ENCODE measurements around the gene RAPGEF1. TPM values are rescaled to one million over a fixed set of nuclear protein-coding genes. Genes with fewer than 3 reads are reported as not detected.

RAPGEF1 gene
- total RNA-seq, 1 donor from 2014 or later = 76.8 TPM

DNA sequence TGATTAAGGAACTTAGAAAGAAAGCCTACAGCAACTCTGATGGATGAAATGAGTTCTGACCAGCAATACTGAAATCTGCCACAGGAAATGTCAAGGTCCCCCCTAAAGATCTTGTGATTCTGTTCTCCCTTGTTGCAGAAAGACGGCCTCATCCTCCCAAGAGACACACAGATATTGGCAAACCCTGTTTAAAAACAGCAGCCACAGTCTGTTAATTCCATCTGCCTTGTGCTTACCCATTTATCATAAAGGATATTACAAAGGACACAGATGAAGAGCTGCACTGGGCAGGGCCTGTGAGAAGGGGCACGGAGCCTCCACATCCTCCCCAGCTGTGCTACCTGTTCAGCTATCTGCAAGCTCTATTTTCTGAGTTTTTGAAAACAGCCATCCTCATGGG is 15.2 kb downstream of the RAPGEF1 start:
- H3K36me3 ChIP-seq (ENCODE audit: insufficient read depth, low read length) = no peaks in the 10 kb centered on the region
- no peak for FAIRE-seq
- no peak overlapping the region for H3K4me2 ChIP-seq (ENCODE audit: low read length)
- peaks cover 16% of the 10 kb centered on the region for H3K4me1 ChIP-seq (ENCODE audit: insufficient read depth, low read length)
- no peak overlapping the region for H3K4me3 ChIP-seq (ENCODE audit: insufficient read depth, low read depth, low read length)
- peaks cover 75% of the 10 kb centered on the region for H4K20me1 ChIP-seq (ENCODE audit: insufficient read depth, low read length)
- H3K79me2 ChIP-seq (ENCODE audit: insufficient read depth, low read length) = peaks cover 77% of the 10 kb centered on the region
- Mint-ChIP-seq H3K27me3 (ENCODE audit: low read depth, unreplicated experiment) (no peaks in the 10 kb centered on the region), H3K9me3 (ENCODE audit: unreplicated experiment) (no peaks in the 10 kb centered on the region), H3K4me1 (ENCODE audit: low read depth, unreplicated experiment) (peaks cover 28% of the 10 kb centered on the region), H3K36me3 (ENCODE audit: low read depth, unreplicated experiment) (peaks cover 10% of the 10 kb centered on the region), H3K4me3 (ENCODE audit: unreplicated experiment) (no peak overlapping the region), H3K27ac (ENCODE audit: unreplicated experiment) (no peak overlapping the region)
- H3K9ac ChIP-seq (ENCODE audit: low read length) = no peak overlapping the region
- H3K27me3 ChIP-seq (ENCODE audit: insufficient read depth, low read length) = no peaks in the 10 kb centered on the region
- no peaks in the 10 kb centered on the region for H3K9me3 ChIP-seq (ENCODE audit: insufficient read depth, low read depth, low read length)
- no peak for TF ChIP-seq EZH2 (IDR thresholded peaks at IDR 0.05; ENCODE audit: insufficient read depth, low read length)
- TF ChIP-seq, protein P1, sequence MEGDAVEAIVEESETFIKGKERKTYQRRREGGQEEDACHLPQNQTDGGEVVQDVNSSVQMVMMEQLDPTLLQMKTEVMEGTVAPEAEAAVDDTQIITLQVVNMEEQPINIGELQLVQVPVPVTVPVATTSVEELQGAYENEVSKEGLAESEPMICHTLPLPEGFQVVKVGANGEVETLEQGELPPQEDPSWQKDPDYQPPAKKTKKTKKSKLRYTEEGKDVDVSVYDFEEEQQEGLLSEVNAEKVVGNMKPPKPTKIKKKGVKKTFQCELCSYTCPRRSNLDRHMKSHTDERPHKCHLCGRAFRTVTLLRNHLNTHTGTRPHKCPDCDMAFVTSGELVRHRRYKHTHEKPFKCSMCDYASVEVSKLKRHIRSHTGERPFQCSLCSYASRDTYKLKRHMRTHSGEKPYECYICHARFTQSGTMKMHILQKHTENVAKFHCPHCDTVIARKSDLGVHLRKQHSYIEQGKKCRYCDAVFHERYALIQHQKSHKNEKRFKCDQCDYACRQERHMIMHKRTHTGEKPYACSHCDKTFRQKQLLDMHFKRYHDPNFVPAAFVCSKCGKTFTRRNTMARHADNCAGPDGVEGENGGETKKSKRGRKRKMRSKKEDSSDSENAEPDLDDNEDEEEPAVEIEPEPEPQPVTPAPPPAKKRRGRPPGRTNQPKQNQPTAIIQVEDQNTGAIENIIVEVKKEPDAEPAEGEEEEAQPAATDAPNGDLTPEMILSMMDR (IDR thresholded peaks at IDR 0.05; ENCODE audit: insufficient read depth, low read depth, low read length) = no peak
- DNase-seq (ENCODE audit: low read depth) = no peak
- no peak overlapping the region for H2AFZ ChIP-seq (ENCODE audit: low read depth, low read length)
- H3K27ac ChIP-seq (ENCODE audit: low read depth, low read length) = no peak overlapping the region

DNA sequence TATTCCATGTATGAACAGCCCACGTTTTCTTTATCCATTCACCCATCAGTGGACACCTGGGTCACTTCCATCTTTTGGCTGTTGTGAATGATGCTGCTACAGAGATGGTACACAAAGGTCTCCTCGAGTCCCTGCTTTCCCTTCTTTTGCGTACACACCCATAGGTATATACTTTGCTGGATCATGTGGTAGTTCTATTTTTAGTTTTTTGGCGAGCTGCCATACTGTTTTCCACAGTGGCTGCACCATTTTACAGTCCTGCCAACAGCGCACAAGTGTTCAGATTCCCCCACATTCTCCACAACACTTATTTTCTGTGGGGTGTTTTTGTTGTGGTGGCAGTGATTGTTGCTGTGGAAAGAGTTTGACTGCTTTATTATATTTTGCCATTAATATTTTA is 16.2 kb downstream of the RAPGEF1 start:
- Mint-ChIP-seq H3K36me3 (ENCODE audit: low read depth, unreplicated experiment) (peaks cover 10% of the 10 kb centered on the region), H3K27ac (ENCODE audit: unreplicated experiment) (no peak overlapping the region), H3K4me3 (ENCODE audit: unreplicated experiment) (no peak overlapping the region), H3K4me1 (ENCODE audit: low read depth, unreplicated experiment) (peaks cover 19% of the 10 kb centered on the region), H3K27me3 (ENCODE audit: low read depth, unreplicated experiment) (no peaks in the 10 kb centered on the region), H3K9me3 (ENCODE audit: unreplicated experiment) (no peaks in the 10 kb centered on the region)
- no peaks in the 10 kb centered on the region for H3K36me3 ChIP-seq (ENCODE audit: insufficient read depth, low read length)
- H3K27me3 ChIP-seq (ENCODE audit: insufficient read depth, low read length) = no peaks in the 10 kb centered on the region
- H3K4me2 ChIP-seq (ENCODE audit: low read length) = no peak overlapping the region
- no peak overlapping the region for H2AFZ ChIP-seq (ENCODE audit: low read depth, low read length)
- H3K4me3 ChIP-seq (ENCODE audit: insufficient read depth, low read depth, low read length) = no peak overlapping the region
- no peak overlapping the region for H3K9ac ChIP-seq (ENCODE audit: low read length)
- peaks cover 73% of the 10 kb centered on the region for H3K79me2 ChIP-seq (ENCODE audit: insufficient read depth, low read length)
- no peaks in the 10 kb centered on the region for H3K9me3 ChIP-seq (ENCODE audit: insufficient read depth, low read depth, low read length)
- peaks cover 81% of the 10 kb centered on the region for H4K20me1 ChIP-seq (ENCODE audit: insufficient read depth, low read length)
- FAIRE-seq (no peak), DNase-seq (ENCODE audit: low read depth) (no peak)
- no peak overlapping the region for H3K27ac ChIP-seq (ENCODE audit: low read depth, low read length)
- H3K4me1 ChIP-seq (ENCODE audit: insufficient read depth, low read length) = peaks cover 16% of the 10 kb centered on the region
- TF ChIP-seq, protein P1 (IDR thresholded peaks at IDR 0.05; ENCODE audit: insufficient read depth, low read depth, low read length) = no peak
- TF ChIP-seq EZH2 (IDR thresholded peaks at IDR 0.05; ENCODE audit: insufficient read depth, low read length) = no peak

DNA sequence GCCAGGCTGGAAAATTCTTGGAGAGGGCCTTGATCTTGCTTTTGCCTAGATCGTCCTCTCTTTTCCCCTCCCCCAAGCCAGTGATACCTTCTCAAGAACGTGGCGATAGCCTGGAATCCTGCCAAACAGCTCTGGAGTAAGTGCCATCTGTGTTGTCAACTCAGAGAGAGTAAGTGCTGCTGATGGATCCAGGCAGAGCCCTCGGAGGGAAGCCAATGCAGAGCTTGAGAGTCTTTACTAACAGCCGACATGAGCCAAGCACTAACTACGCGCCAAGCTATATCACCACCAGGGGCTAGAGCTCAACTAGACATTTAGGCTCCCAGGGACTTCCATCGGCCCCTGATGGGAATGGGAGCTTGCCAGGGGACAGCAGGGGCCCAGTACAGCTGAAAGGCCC is 17.6 kb downstream of the RAPGEF1 start:
- no peak overlapping the region for H3K4me3 ChIP-seq (ENCODE audit: insufficient read depth, low read depth, low read length)
- no peak for FAIRE-seq
- no peak overlapping the region for H3K27ac ChIP-seq (ENCODE audit: low read depth, low read length)
- no peaks in the 10 kb centered on the region for H3K9me3 ChIP-seq (ENCODE audit: insufficient read depth, low read depth, low read length)
- peaks cover 10% of the 10 kb centered on the region for H3K36me3 Mint-ChIP-seq (ENCODE audit: low read depth, unreplicated experiment)
- no peak for TF ChIP-seq EZH2 (IDR thresholded peaks at IDR 0.05; ENCODE audit: insufficient read depth, low read length)
- TF ChIP-seq, protein P1 (IDR thresholded peaks at IDR 0.05; ENCODE audit: insufficient read depth, low read depth, low read length) = no peak
- peaks cover 73% of the 10 kb centered on the region for H3K79me2 ChIP-seq (ENCODE audit: insufficient read depth, low read length)
- peaks cover 78% of the 10 kb centered on the region for H4K20me1 ChIP-seq (ENCODE audit: insufficient read depth, low read length)
- H2AFZ ChIP-seq (ENCODE audit: low read depth, low read length) = no peak overlapping the region
- H3K4me3 Mint-ChIP-seq (ENCODE audit: unreplicated experiment) = no peak overlapping the region
- H3K27ac Mint-ChIP-seq (ENCODE audit: unreplicated experiment) = no peak overlapping the region
- H3K4me1 ChIP-seq (ENCODE audit: insufficient read depth, low read length) = peaks cover 3% of the 10 kb centered on the region
- H3K9me3 Mint-ChIP-seq (ENCODE audit: unreplicated experiment) = no peaks in the 10 kb centered on the region
- H3K4me2 ChIP-seq (ENCODE audit: low read length) = no peak overlapping the region
- no peaks in the 10 kb centered on the region for H3K27me3 Mint-ChIP-seq (ENCODE audit: low read depth, unreplicated experiment)
- H3K4me1 Mint-ChIP-seq (ENCODE audit: low read depth, unreplicated experiment) = peaks cover 6% of the 10 kb centered on the region
- H3K9ac ChIP-seq (ENCODE audit: low read length) = no peak overlapping the region
- no peaks in the 10 kb centered on the region for H3K36me3 ChIP-seq (ENCODE audit: insufficient read depth, low read length)
- no peak for DNase-seq (ENCODE audit: low read depth)
- no peaks in the 10 kb centered on the region for H3K27me3 ChIP-seq (ENCODE audit: insufficient read depth, low read length)

Measured in astrocyte (in vitro differentiated cells and primary cell).